ENCODE data around the gene TFAP2E. TPM values are rescaled to one million over a fixed set of nuclear protein-coding genes. Genes with fewer than 3 reads are reported as not detected.

TFAP2E gene
- total RNA-seq, 6 experiments from 2014 or later: 0.15 to 0.24 TPM; not detected in 4

DNA sequence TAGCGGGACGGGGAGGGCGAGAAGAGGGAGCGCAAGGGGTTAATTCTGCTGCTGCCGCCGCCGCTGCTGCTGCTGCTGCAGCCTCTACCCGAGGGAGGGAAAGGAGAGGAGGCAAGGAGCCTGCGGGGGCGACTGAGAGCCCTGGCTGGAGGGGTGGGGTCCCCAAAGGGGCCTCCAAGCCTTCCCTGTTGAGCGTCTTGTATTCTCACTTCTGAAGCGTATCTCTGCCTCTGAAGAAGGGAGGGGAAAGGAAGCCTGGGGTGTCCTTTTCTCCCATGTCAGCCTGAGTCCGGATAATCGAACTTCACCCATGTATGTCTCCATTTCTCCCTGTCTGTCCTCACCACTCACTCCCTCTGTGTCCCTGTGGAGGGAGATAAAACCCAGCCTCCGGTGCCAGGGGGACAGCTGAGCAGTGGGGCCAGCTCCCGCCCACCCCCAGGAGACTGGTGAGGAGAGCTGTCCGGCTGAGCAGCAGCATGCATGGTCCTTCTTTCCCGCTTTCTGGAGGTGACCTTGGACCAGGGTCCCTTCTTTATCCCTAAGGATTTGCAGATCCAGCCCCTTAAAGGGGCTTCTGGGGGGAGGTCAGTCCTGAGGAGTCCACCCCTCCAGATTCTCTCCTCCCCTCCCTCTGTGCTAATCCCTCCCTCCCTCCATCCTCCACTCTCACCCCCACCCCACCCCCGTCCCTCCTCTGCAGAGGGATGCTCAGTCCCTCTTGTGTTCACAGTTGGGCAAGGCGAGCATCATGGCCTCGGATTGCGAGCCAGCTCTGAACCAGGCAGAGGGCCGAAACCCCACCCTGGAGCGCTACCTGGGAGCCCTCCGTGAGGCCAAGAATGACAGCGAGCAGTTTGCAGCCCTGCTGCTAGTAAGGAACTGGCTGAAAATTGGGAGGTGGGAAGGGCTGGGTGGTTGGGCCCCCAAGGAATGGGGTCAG lies 14.5 kb upstream of the TFAP2E start:
- Histone ChIP-seq H3K4me1 (peaks cover 0 to 42% (median 16%) of the 10 kb centered on the region in 4 donors), H3K9me3 (no peaks in the 10 kb centered on the region), H3K4me3 (peak overlapping the region; percentile 93 to 98 (median 96)), H3K27ac (peak overlapping the region in 2 of 3 donors; percentile 87 to 93), H3K27me3 (no peaks in the 10 kb centered on the region), H3K36me3 (peaks cover 0 to 5% (median 0%) of the 10 kb centered on the region in 4 donors)
- intact Hi-C loops (cut with DNase I): no loop called here
- WGBS (ENCODE audit: insufficient coverage, low coverage, low lambda C conversion rate, missing lambda C conversion rate): 32% methylated on average over 7 of the region's 26 CpGs
- DNase-seq (peak in 1 of 3 donors; percentile 49), ATAC-seq (no peak)
- TF ChIP-seq, protein P1, sequence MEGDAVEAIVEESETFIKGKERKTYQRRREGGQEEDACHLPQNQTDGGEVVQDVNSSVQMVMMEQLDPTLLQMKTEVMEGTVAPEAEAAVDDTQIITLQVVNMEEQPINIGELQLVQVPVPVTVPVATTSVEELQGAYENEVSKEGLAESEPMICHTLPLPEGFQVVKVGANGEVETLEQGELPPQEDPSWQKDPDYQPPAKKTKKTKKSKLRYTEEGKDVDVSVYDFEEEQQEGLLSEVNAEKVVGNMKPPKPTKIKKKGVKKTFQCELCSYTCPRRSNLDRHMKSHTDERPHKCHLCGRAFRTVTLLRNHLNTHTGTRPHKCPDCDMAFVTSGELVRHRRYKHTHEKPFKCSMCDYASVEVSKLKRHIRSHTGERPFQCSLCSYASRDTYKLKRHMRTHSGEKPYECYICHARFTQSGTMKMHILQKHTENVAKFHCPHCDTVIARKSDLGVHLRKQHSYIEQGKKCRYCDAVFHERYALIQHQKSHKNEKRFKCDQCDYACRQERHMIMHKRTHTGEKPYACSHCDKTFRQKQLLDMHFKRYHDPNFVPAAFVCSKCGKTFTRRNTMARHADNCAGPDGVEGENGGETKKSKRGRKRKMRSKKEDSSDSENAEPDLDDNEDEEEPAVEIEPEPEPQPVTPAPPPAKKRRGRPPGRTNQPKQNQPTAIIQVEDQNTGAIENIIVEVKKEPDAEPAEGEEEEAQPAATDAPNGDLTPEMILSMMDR (IDR thresholded peaks at IDR 0.05): no peak
- no peak for TF ChIP-seq POLR2A (IDR thresholded peaks at IDR 0.05)

GRCh38 chr1:35559317-35559944 lies 13.7 kb upstream of the TFAP2E start:
- 92% methylated on average over 4 of the region's 7 CpGs for WGBS (ENCODE audit: insufficient coverage, low coverage, low lambda C conversion rate, missing lambda C conversion rate)
- Histone ChIP-seq H3K36me3 (peaks cover 0 to 3% (median 0%) of the 10 kb centered on the region in 4 donors), H3K4me3 (no peak overlapping the region), H3K27ac (no peak overlapping the region), H3K27me3 (no peaks in the 10 kb centered on the region), H3K9me3 (no peaks in the 10 kb centered on the region), H3K4me1 (peaks cover 0 to 34% (median 14%) of the 10 kb centered on the region in 4 donors)
- intact Hi-C loops (cut with DNase I): no loop called here
- no peak for ATAC-seq
- DNase-seq: peak in 1 of 3 donors; percentile 42
- TF ChIP-seq, protein P1 (IDR thresholded peaks at IDR 0.05): no peak
- no peak for TF ChIP-seq POLR2A (IDR thresholded peaks at IDR 0.05)

- Histone ChIP-seq H3K4me3 (no peak overlapping the region), H3K27me3 (no peaks in the 10 kb centered on the region), H3K9me3 (no peaks in the 10 kb centered on the region), H3K27ac (no peak overlapping the region), H3K4me1 (peaks cover 0 to 23% (median 8%) of the 10 kb centered on the region in 4 donors), H3K36me3 (peaks cover 0 to 3% (median 0%) of the 10 kb centered on the region in 4 donors)
- intact Hi-C loops (cut with DNase I): loop anchor here (5.0 to 10.0 kb wide), 4 partner anchors 108 to 356 kb away; no protein-coding TSS in a partner anchor
- DNase-seq (peak; percentile 86 to 89 (median 89)), ATAC-seq (peak; percentile 35 to 46 (median 40))
- TF ChIP-seq, protein P1 (IDR thresholded peaks at IDR 0.05): no peak
- TF ChIP-seq POLR2A (IDR thresholded peaks at IDR 0.05): no peak
- WGBS (ENCODE audit: insufficient coverage, low coverage, low lambda C conversion rate, missing lambda C conversion rate): 42% methylated on average over 22 of the region's 44 CpGs
These were observed 12.6 kb upstream of the TFAP2E start for GRCh38 chr1:35560256-35561225.

Data from right lobe of liver (tissue), 6 donors.